GM19240 (cell line): ENCODE data around the gene FBXO41.

Experiments used
- DNase-seq: peaks from one replicate; pipeline ENCODE4 v3.0.0; 2011; ENCODE audit warnings: low spot score; ENCODE audit not compliant: insufficient read length

Gene FBXO41

GRCh38 chr2:73284296-73285158 is at the start of gene FBXO41:
TSS of gene FBXO41 (minus strand) at chr2:73284478. CDS start at chr2:73269630, 14,848 bp downstream.
- DNase-seq, result peak; percentile 68

- DNase-seq, result no peak
These were observed 49.8 kb upstream of the FBXO41 start for GRCh38 chr2:73334045-73334444.

- DNase-seq, result no peak
These were observed 49.3 kb upstream of the FBXO41 start for GRCh38 chr2:73333564-73333963.

GRCh38 chr2:73324126-73324725 is 39.9 kb upstream of the FBXO41 start:
- DNase-seq, result no peak

- no peak for DNase-seq
These were observed 39.3 kb upstream of the FBXO41 start for GRCh38 chr2:73323551-73323950.

- no peak for DNase-seq
These were observed 30.2 kb upstream of the FBXO41 start for GRCh38 chr2:73314441-73314840.

- no peak for DNase-seq
These were observed 23.4 kb upstream of the FBXO41 start for GRCh38 chr2:73307720-73308119.

- no peak for DNase-seq
These were observed 17.4 kb upstream of the FBXO41 start for GRCh38 chr2:73301636-73302035.

- no peak for DNase-seq
These were observed 16.6 kb upstream of the FBXO41 start for GRCh38 chr2:73300926-73301325.

GRCh38 chr2:73297586-73297985 is 13.3 kb upstream of the FBXO41 start:
- DNase-seq, result no peak

- no peak for DNase-seq
These were observed 12.9 kb upstream of the FBXO41 start for GRCh38 chr2:73297151-73297559.

GRCh38 chr2:73295751-73296400 is 11.6 kb upstream of the FBXO41 start:
- no peak for DNase-seq

- no peak for DNase-seq
These were observed 10.0 kb upstream of the FBXO41 start for GRCh38 chr2:73294239-73294638.

GRCh38 chr2:73293534-73294171 is 9.4 kb upstream of the FBXO41 start, which contains the start of gene EGR4:
TSS of gene EGR4 (minus strand) at chr2:73293548. CDS start at chr2:73293317, 231 bp downstream.
- peak; percentile 89 for DNase-seq

GRCh38 chr2:73292906-73293533 is 8.7 kb upstream of the FBXO41 start:
- DNase-seq, result no peak

GRCh38 chr2:73292316-73292905 is 8.1 kb upstream of the FBXO41 start:
- no peak for DNase-seq

GRCh38 chr2:73291461-73292315 is 7.4 kb upstream of the FBXO41 start:
- no peak for DNase-seq

- DNase-seq, result no peak
These were observed 6.8 kb upstream of the FBXO41 start for GRCh38 chr2:73291093-73291460.

GRCh38 chr2:73290049-73290839 is 6.0 kb upstream of the FBXO41 start:
- no peak for DNase-seq
